Amygdala (tissue), 56 donors: ENCODE data around the gene AMN.
A peak's percentile ranks its signal among the peaks of the same experiment; 100 is the strongest.
"Not testable (repeated sequence)": the region's sequence is repeated elsewhere in the genome, so short reads cannot be mapped to it uniquely, and the experiment has no call there.

Source experiments
- DNase-seq, 56 donors: peaks; one replicate each; lab custom pipeline; 2025; lab: John Stamatoyannopoulos, UW

Gene AMN

GRCh38 chr14:102911991-102912761 is 10.3 kb upstream of the AMN start:
- no peak for DNase-seq

GRCh38 chr14:102913341-102914211 is 8.9 kb upstream of the AMN start:
- no peak for DNase-seq

GRCh38 chr14:102914474-102915291 is 7.8 kb upstream of the AMN start:
- DNase-seq, result no peak

GRCh38 chr14:102915292-102916110 is 7.0 kb upstream of the AMN start:
- no peak for DNase-seq

GRCh38 chr14:102916347-102917055 is 6.0 kb upstream of the AMN start:
- no peak for DNase-seq

- no peak for DNase-seq
Measured at GRCh38 chr14:102917056-102917385, 5.4 kb upstream of the AMN start.

GRCh38 chr14:102917469-102918211 is 4.8 kb upstream of the AMN start:
- peak in 19 of 56 donors; percentile 7 to 67 (median 24) for DNase-seq

GRCh38 chr14:102918438-102918837 is 4.0 kb upstream of the AMN start:
- DNase-seq, result no peak

- no peak for DNase-seq
Measured at GRCh38 chr14:102920273-102920997, 2.0 kb upstream of the AMN start.

- DNase-seq, result no peak
Measured at GRCh38 chr14:102920998-102921304, 1.5 kb upstream of the AMN start.

GRCh38 chr14:102923201-102923924 is 900 bp downstream of the AMN start:
- no peak for DNase-seq

- no peak for DNase-seq
Measured at GRCh38 chr14:102923925-102924486, 1.5 kb downstream of the AMN start.

- DNase-seq, result no peak
Measured at GRCh38 chr14:102924632-102925588, 2.4 kb downstream of the AMN start.

GRCh38 chr14:102925646-102926045 is 3.2 kb downstream of the AMN start:
- no peak for DNase-seq

GRCh38 chr14:102926104-102926503 is 3.6 kb downstream of the AMN start:
- no peak for DNase-seq

GRCh38 chr14:102926840-102927239 is 4.4 kb downstream of the AMN start:
- DNase-seq, result not testable (repeated sequence)
